Prostate gland (tissue), 2 donors: ENCODE results near the gene CHPT1.

Source experiments
- CTCF ChIP-seq, 4 experiments: fragments of 200-600 bp in 2 of 4; fragments of 450-650 bp in 2 of 4; sonication (generic) in 2 of 4; IDR thresholded peaks; 1 replicate in 3 of 4; 2 replicates in 1 of 4; pipeline ENCODE4 v1.5.1; 2016 to 2019; ENCODE audit warnings: antibody characterized with exemption in 4 of 4, mild to moderate bottlenecking in 2 of 4, moderate library complexity in 2 of 4
- POLR2A ChIP-seq: fragments of 450-650 bp; IDR thresholded peaks from one replicate; pipeline ENCODE4 v1.6.1; 2016; ENCODE audit warnings: antibody characterized with exemption, mild to moderate bottlenecking

GRCh38 chr12:101694297-101694848 lies 3.1 kb upstream of the CHPT1 start:
- TF ChIP-seq CTCF (IDR thresholded peaks at IDR 0.05) (no peak), POLR2A (no peak)
